ENCODE data around the gene JUP.
"Not testable (repeated sequence)": the region's sequence is repeated elsewhere in the genome, so short reads cannot be mapped to it uniquely, and the experiment has no call there.

JUP gene

GRCh38 chr17:41777574-41778188, 8.8 kb downstream of the JUP start:
- no peak for DNase-seq

GRCh38 chr17:41777157-41777573, 9.3 kb downstream of the JUP start:
- DNase-seq, result no peak

DNA sequence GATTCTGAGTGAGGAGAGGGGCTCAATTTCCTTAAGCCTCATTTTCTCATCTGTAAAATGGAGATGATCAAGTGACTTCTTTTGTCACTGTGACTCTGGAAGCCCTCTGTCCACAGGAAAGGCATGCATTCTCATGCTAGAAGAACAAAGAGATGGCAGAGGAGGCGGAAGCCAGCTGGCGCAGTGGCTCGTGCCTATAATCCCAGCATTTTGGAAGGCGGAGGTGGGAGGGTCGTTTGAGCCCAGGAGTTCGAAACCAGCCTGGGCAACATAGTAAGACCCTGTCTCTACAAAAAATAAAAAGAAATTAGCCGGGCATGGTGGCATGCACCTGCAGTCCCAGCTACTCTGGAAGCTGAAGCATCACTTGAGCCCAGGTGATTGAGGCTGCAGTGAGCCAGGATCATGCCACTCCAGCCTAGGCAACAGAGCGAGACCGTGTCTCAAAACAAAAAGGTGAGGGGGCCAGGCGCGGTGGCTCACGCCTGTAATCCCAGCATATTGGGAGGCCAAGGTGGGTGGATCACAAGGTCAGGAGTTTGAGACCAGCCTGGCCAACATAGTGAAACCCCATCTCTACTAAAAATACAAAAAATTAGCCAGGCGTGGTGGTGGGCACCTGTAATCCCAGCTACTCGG, 10.1 kb downstream of the JUP start:
- DNase-seq, result not testable (repeated sequence)

- no peak for DNase-seq
Measured at GRCh38 chr17:41775394-41776226, 10.9 kb downstream of the JUP start.

DNA sequence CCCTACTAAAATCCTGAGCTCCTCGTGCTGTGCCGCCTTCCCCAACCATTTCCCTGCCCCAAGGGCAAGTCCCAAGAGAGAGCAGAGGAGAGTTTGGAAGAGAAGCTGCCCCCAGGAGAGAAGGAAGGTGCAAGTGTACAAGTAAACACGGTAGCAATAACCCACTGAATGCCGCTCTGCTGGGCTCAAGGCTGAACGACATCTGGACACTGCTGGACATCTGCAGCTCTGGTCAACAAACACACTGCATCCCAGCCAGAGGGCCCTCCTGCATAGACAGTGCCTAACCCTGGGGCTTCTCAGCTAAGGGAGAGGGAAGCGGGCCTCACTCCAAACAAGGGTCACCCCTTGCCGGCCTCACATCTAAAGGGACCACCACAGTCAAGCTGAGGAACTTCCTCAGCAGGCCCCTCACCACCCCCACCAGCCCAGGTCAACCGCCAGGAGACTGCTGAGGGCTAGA, 12.7 kb downstream of the JUP start:
- DNase-seq, result no peak

GRCh38 chr17:41773190-41773588, 13.3 kb downstream of the JUP start:
- no peak for DNase-seq

DNA sequence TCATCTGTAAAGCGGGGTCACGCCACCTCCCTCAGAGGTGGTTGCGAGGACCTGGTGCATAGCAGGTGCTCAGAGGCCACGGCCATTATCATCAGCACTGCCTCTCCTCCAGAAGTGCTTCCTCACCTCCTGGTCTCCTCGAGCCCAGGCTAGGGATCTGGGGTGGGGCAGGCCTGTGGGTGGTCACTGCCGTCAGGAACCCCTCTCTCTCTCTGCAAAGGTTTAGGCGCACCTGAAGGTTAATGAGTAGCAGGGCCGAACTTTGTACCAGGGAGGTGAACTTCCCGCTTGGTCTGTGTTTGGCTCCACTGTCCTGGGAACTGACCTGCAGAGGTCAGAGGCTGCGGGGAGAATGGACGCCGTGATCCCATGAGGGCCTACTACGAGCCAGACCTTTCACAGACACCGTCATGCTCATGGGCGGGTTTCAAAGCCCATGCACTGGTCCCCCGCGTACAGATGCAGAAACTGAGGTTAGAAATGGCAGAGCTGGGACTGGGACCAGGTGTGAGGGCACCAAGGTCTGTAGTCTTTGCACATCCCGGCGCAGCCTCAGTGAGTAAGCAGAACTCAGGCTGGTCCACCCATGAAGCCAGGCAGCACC, 13.8 kb downstream of the JUP start:
- DNase-seq, result no peak

GRCh38 chr17:41772218-41772585, 14.3 kb downstream of the JUP start:
- no peak for DNase-seq

GRCh38 chr17:41771389-41772206, 14.9 kb downstream of the JUP start:
- no peak for DNase-seq

DNA sequence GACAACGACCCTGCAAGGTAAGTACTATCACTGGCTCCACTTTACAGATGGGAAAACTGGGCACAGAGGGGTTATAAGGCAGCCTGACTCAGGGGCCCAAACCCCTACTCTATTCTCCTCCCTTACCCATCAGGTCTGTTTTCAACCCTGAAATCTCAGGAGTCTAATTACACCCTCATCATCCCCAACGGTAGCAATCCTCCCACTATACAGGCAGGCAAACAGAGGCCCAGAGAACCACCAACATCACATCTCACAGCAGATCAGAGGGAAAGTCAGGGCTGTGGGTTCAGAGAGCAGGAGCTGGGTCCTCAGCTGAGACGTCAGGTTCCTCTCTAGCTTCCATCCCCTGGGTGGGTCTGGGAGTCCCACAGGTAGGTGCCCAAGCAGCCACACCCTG, 16.5 kb downstream of the JUP start:
- no peak for DNase-seq

- no peak for DNase-seq
Measured at GRCh38 chr17:41769346-41769862, 17.1 kb downstream of the JUP start.

- no peak for DNase-seq
Measured at GRCh38 chr17:41768682-41769288, 17.7 kb downstream of the JUP start.

GRCh38 chr17:41767324-41768042, 19.0 kb downstream of the JUP start:
- no peak for DNase-seq

DNA sequence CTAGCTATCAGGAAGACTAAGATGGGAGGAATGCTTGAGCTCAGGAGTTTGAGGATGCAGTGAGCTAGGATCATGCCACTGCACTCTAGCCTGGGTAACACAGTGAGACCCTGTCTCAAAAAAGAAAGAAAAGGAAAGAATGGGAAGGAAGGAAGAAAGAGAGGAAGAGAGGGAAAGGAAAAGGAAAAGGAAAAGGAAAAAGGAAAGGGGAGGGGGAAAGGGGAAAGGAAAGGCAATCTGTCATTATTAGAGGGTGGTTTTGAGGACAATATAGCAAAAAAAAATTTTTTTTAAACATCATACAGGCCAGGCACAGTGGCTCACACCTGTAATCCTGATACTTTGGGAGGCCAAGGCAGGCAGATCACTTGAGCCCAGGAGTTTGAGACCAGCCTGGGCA, 20.4 kb downstream of the JUP start:
- no peak for DNase-seq

DNA sequence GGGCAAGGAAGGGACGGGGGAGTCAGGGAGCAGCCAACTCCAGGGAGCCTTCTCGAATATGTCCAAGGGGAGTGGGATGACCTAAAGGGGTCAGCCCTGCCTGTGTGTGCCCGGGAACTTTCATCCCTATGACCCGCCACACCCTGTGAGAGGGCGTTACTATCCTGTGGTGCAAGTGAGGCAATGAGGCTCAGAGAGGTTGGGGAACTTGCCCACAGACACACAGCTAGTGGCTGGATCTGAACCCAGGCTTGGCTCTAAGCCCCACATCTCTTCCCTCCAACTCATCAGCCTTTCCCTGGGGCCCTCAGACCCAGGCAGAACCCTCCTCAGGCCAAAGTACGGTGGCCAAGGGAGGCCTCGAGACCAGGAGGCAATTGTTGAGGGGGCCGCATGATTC, 23.2 kb downstream of the JUP start:
- DNase-seq, result no peak

- no peak for DNase-seq
Measured at GRCh38 chr17:41762841-41763240, 23.7 kb downstream of the JUP start.

DNA sequence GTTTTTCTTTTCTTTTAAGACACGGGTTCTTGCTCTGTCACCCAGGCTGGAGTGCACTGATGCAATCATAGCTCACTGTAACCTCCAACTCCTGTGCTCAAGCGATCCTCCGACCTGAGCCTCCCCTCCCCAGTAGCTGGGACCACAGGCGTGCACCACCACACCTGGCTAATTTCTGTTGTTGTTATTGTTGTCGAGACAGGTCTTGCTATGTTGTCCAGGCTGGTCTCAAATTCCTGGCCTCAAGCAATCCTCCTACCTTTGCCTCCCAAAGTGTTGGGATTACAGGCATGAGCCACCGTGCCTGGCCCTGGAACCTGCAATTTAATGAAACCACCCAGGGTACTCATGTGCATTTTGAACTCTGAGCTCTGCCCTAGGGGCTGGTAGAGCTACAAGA, 24.1 kb downstream of the JUP start:
- no peak for DNase-seq

DNA sequence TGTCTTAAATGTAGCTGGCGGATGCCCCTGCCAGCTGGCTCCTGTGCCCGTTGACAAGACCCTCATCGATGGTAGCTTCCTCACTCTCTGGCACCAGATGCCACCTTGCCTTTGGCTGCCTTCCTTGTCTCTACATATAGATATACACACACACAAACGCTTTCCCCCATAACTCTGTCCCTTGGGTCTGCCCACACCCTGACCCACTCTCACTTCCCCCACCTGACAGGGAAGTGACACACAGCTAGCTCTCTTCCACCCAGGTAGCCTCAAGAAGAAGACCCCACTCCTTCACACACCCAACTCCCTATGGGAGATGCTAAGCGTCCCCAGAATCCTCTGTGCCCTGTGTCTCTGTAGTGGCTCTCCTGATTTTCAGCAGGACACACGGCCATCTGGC, 25.6 kb downstream of the JUP start:
- no peak for DNase-seq

DNA sequence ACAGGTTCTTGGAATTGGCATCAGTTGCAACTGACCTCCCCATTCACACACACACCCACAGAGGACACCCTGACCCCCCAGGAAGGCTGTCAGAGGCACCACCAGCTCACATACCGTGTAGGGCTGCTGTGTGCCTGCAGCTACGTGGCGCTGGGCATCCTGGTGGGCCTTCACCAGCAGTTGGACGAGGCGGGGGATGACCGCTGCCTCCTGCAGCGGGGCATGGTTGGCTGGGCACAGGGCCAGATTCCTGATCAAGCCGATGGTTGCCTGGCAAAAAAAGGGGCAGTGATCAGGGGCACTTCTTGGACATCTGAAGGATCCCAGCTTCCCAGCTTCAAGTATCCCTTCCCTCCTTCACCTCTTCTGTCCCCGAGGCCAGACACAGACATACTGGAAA, 27.9 kb downstream of the JUP start:
- no peak for DNase-seq

DNA sequence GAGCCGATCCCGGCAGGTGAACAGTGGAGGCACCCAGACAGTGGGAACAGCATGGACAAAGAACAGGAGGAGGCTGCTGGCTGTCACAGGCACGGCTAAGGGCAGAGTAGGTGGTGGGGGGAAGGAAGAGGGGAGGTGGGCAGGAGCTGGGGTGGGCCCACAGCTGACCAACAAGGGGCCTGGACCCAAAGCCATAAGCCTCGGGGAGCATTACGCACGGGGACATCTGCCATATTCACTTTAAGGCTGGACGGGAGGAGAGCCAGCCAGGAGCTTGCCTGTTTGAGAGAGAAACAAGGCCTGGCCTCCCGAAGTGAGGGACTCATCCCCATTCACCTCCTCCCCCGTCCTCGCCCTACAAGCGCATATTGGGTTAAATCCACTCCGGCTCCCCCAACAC, 32.4 kb downstream of the JUP start:
- DNase-seq, result no peak

DNA sequence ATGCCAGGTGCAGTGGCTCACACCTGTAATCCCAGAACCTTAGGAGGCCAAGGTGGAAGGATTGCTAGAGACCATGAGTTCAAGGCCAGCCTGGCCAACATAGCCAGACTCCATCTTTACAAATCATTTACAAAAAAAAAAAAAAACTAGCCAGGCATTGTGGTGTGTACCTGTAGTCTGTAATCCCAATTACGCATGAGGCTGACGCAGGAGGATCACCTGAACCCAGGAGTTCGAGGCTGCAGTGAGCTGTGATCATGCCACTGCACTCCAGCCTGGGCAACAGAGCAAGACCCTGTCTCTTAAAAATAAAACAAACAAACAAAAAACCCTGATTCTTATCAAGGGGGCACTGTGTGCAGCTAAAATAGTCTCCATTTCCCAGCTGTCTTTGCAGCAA, 35.2 kb downstream of the JUP start:
- DNase-seq, result no peak

Measured in RPMI8226 (cell line).